ENCODE data around the gene DCD. TPM values are rescaled to one million over a fixed set of nuclear protein-coding genes. Genes with fewer than 3 reads are reported as not detected.

The DCD gene
- polyA plus RNA-seq, 1 donor (not counting 4 experiments of a cell fraction or from before 2014, with no cell fraction given): not detected

DNA sequence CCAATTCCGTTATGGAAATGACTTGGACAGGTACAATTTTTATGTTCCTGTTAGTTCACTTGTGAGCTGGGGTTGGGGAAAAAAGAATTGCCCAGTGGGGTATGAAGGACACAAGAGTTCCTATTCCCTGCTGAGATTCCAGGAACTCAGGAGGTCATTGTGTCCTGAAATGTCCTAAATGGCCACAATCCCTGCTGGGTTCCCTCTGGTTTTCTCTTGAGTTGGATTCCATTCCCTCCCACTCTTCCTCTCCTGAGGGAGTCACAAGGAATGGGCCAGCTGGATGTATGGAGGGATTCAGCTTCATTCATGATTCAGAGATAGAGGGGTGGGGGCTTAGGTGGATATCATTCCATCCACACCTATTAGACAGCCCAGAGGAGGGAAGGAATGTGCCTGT lies 34.5 kb upstream of the DCD start:
- Histone ChIP-seq H3K9ac (ENCODE audit: control insufficient read depth, extremely low read depth, insufficient read depth, low read length) (no peak overlapping the region), H3K36me3 (ENCODE audit: control insufficient read depth in 2 of 2, extremely low read depth in 1 of 2, insufficient read depth in 2 of 2, low read length in 2 of 2) (no peaks in the 10 kb centered on the region), H3K9me3 (ENCODE audit: control insufficient read depth, low read depth, low read length) (no peaks in the 10 kb centered on the region), H3K79me2 (ENCODE audit: control insufficient read depth, insufficient read depth, low read length) (no peaks in the 10 kb centered on the region), H2AFZ (ENCODE audit: control insufficient read depth, low read length) (no peak overlapping the region), H3K4me3 (ENCODE audit: control insufficient read depth in 2 of 3, extremely low read depth in 1 of 3, insufficient read depth in 2 of 3, low read depth in 1 of 3, low read length in 3 of 3) (no peak overlapping the region), H3K27ac (ENCODE audit: control insufficient read depth, insufficient read depth, low read length) (no peak overlapping the region), H3K9me1 (ENCODE audit: control insufficient read depth, extremely low read depth, insufficient read depth, low read length) (no peaks in the 10 kb centered on the region), H3K4me1 (ENCODE audit: control insufficient read depth, extremely low read depth, insufficient read depth, low read length) (no peaks in the 10 kb centered on the region), H3K27me3 (ENCODE audit: control insufficient read depth, extremely low read depth, insufficient read depth, low read length) (no peaks in the 10 kb centered on the region), H4K20me1 (ENCODE audit: control insufficient read depth, extremely low read depth, insufficient read depth, low read length) (no peaks in the 10 kb centered on the region), H3K4me2 (ENCODE audit: control insufficient read depth, extremely low read depth, insufficient read depth, low read depth, low read length) (no peak overlapping the region)
- TF ChIP-seq, protein P1, sequence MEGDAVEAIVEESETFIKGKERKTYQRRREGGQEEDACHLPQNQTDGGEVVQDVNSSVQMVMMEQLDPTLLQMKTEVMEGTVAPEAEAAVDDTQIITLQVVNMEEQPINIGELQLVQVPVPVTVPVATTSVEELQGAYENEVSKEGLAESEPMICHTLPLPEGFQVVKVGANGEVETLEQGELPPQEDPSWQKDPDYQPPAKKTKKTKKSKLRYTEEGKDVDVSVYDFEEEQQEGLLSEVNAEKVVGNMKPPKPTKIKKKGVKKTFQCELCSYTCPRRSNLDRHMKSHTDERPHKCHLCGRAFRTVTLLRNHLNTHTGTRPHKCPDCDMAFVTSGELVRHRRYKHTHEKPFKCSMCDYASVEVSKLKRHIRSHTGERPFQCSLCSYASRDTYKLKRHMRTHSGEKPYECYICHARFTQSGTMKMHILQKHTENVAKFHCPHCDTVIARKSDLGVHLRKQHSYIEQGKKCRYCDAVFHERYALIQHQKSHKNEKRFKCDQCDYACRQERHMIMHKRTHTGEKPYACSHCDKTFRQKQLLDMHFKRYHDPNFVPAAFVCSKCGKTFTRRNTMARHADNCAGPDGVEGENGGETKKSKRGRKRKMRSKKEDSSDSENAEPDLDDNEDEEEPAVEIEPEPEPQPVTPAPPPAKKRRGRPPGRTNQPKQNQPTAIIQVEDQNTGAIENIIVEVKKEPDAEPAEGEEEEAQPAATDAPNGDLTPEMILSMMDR (optimal IDR thresholded peaks at IDR 0.05 in 1 of 3, IDR thresholded peaks at IDR 0.05 in 1 of 3, conservative IDR thresholded peaks at IDR 0.05 in 1 of 3; ENCODE audit: extremely low read depth in 1 of 3, insufficient read depth in 2 of 3, low read length in 3 of 3): no peak
- no peak for TF ChIP-seq EZH2 (IDR thresholded peaks at IDR 0.05; ENCODE audit: low read length)
- DNase-seq (ENCODE audit: low read depth, low spot score) (no peak), FAIRE-seq (no peak)
- dilution Hi-C loops (cut with MboI; ENCODE audit: extremely low pct_ligation_motif_present, low sequenced_read_pairs): no loop called here

DNA sequence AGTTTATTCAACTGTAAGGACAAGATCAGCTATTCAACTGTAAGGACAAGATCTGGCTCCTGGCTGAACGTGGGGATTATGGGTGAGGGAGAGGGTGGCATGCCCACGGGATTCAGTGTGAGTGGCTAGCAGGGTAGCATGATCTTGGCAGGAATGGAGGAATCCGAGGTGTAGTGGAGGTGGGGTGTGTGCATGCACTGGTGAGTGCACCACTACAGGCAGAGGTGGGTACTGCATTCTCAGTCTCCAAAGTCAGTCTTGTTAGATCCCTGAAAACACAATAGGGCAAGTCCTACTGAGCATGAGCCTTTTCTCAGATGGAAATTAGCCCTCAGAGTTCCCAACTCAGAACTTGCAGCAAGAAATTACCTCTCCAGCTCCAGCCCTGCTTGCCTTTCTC lies 32.2 kb upstream of the DCD start:
- H3K9ac ChIP-seq (ENCODE audit: control insufficient read depth, extremely low read depth, insufficient read depth, low read length): no peak overlapping the region
- TF ChIP-seq EZH2 (IDR thresholded peaks at IDR 0.05; ENCODE audit: low read length): no peak
- TF ChIP-seq, protein P1 (optimal IDR thresholded peaks at IDR 0.05 in 1 of 3, IDR thresholded peaks at IDR 0.05 in 1 of 3, conservative IDR thresholded peaks at IDR 0.05 in 1 of 3; ENCODE audit: extremely low read depth in 1 of 3, insufficient read depth in 2 of 3, low read length in 3 of 3): peak; percentile 67 to 80 (median 76)
- no peak overlapping the region for H3K4me3 ChIP-seq (ENCODE audit: control insufficient read depth in 2 of 3, extremely low read depth in 1 of 3, insufficient read depth in 2 of 3, low read depth in 1 of 3, low read length in 3 of 3)
- FAIRE-seq (peak; percentile 61), DNase-seq (ENCODE audit: low read depth, low spot score) (no peak)
- no peaks in the 10 kb centered on the region for H3K36me3 ChIP-seq (ENCODE audit: control insufficient read depth in 2 of 2, extremely low read depth in 1 of 2, insufficient read depth in 2 of 2, low read length in 2 of 2)
- no peak overlapping the region for H2AFZ ChIP-seq (ENCODE audit: control insufficient read depth, low read length)
- no peaks in the 10 kb centered on the region for H3K79me2 ChIP-seq (ENCODE audit: control insufficient read depth, insufficient read depth, low read length)
- dilution Hi-C loops (cut with MboI; ENCODE audit: extremely low pct_ligation_motif_present, low sequenced_read_pairs): no loop called here
- H4K20me1 ChIP-seq (ENCODE audit: control insufficient read depth, extremely low read depth, insufficient read depth, low read length): no peaks in the 10 kb centered on the region
- H3K27ac ChIP-seq (ENCODE audit: control insufficient read depth, insufficient read depth, low read length): no peak overlapping the region
- H3K27me3 ChIP-seq (ENCODE audit: control insufficient read depth, extremely low read depth, insufficient read depth, low read length): no peaks in the 10 kb centered on the region
- no peak overlapping the region for H3K4me2 ChIP-seq (ENCODE audit: control insufficient read depth, extremely low read depth, insufficient read depth, low read depth, low read length)
- H3K9me3 ChIP-seq (ENCODE audit: control insufficient read depth, low read depth, low read length): no peaks in the 10 kb centered on the region
- H3K9me1 ChIP-seq (ENCODE audit: control insufficient read depth, extremely low read depth, insufficient read depth, low read length): no peaks in the 10 kb centered on the region
- H3K4me1 ChIP-seq (ENCODE audit: control insufficient read depth, extremely low read depth, insufficient read depth, low read length): no peaks in the 10 kb centered on the region

Measured in keratinocyte (primary cell).